Tibial nerve (tissue), 3 donors: ENCODE results near the gene S100PBP.

Source experiments
- CTCF ChIP-seq, 5 experiments: fragments of 200-600 bp in 3 of 5; fragments of 450-650 bp in 2 of 5; sonication (generic) in 3 of 5; IDR thresholded peaks; one replicate each; pipeline ENCODE4 v1.5.1; 2016 to 2019; ENCODE audit warnings: antibody characterized with exemption in 5 of 5, mild to moderate bottlenecking in 3 of 5, moderate library complexity in 2 of 5
- POLR2A ChIP-seq, 2 donors: fragments of 450-650 bp; IDR thresholded peaks; one replicate each; pipeline ENCODE4 v1.6.1; 2017; ENCODE audit warnings: antibody characterized with exemption in 2 of 2, mild to moderate bottlenecking in 2 of 2, moderate library complexity in 2 of 2

GRCh38 chr1:32888677-32889420, 71.4 kb downstream of the S100PBP start:
- no peak for TF ChIP-seq CTCF (IDR thresholded peaks at IDR 0.05)
- TF ChIP-seq POLR2A (IDR thresholded peaks at IDR 0.05), result no peak
